Lung microvascular endothelial cell (primary cell): ENCODE data around the gene CRYBB3. TPM values are rescaled to one million over a fixed set of nuclear protein-coding genes. Genes with fewer than 3 reads are reported as not detected.
"Not testable (repeated sequence)": the region's sequence is repeated elsewhere in the genome, so short reads cannot be mapped to it uniquely, and the experiment has no call there.

Source experiments
- DNase-seq, 2 donors: peaks; one replicate each; pipeline versions ENCODE4 v3.0.0 to v3.0.0-alpha.2; 2010; ENCODE audit warnings: low read depth in 2 of 2
- total RNA-seq: library from RNA; depleted of rRNA; stranded (reverse); fragments of >200 nt; gene quantifications from 2 replicates; pipeline ENCODE4 v1.2.1, GENCODE V29; 2014

CRYBB3 gene
- total RNA-seq, 1 donor from 2014 or later: under 0.01 TPM

- DNase-seq: not testable (repeated sequence)
These were observed 4.9 kb downstream of the CRYBB3 start for GRCh38 chr22:25204547-25204946.

- DNase-seq: no peak
These were observed 6.2 kb downstream of the CRYBB3 start for GRCh38 chr22:25205847-25206246.

DNA sequence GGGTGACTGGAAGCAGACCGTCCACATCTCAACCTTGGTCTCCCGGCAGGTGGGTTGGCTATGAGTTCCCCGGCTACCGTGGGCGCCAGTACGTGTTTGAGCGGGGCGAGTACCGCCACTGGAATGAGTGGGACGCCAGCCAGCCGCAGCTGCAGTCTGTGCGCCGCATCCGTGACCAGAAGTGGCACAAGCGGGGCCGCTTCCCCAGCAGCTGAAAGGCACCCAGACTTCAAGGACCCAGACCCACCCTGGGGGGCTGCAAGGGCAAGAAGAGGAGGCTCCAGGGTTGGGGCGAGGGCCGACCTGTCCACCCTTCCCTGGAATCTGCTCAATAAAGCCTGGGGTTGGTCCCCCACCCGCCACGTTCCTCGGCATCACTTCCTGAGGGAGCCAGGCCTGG, 7.3 kb downstream of the CRYBB3 start:
- no peak for DNase-seq

- DNase-seq: no peak
These were observed 8.0 kb downstream of the CRYBB3 start for GRCh38 chr22:25207553-25208157.

DNA sequence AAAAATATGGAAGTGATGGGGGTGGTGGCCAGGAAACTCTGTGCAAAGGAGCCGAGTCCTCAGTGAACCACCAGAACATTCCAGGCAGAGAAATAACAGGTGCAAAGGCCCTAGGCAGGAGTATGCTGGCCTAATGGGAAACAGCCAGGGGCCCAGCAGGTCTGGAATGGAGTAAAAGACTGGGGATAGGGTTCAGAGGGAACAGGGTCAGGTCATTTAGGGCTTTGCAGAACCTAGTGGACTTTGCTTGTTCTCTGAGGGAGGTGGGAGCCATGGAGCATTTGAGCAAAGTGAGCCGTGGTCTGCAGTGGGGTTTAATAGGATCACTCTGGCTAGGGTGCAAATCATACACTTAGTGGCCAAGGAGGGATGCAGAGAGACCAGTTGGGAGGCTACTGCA, 8.7 kb downstream of the CRYBB3 start:
- DNase-seq: no peak

- no peak for DNase-seq
These were observed 9.3 kb downstream of the CRYBB3 start for GRCh38 chr22:25208743-25209505.

DNA sequence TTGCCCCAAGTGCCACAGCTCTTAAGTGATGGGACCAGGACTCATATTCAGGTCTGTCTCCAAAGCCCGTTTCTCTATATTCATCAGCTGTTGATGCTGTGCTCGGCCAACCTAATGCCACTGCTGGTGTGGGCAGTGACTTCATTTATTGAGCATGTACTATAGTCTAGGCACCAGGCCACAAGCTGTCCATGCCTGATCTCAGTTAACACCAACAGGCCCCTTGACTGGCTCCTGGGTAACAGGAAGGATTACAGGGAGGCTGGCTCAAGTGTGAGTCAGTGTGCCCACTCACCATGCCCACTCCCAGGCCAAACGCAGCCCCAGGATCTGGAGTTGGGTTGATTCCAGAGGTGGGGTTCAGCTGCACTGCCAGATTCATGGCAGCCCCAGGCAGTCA, 11.1 kb downstream of the CRYBB3 start:
- no peak for DNase-seq

DNA sequence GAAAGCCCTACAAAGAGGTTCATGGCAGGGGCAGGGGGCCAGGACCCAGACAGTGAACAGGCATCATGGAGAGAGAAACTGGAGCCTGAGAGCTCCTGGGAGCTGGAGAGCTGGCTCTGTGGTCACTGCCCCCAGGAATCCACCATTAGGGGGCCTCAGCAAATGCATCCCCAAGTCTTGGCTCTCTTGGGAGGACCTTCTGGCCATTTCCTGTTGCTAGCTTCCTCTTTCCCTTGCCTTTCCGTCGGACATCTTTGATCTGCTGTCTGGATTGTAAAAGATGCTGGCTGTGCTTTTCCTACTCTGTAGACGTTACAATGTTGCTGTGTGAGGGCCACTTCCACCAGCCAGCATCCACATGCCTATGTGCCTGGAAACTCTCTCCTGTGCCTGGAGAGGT, 12.7 kb downstream of the CRYBB3 start:
- DNase-seq: no peak

- no peak for DNase-seq
These were observed 13.6 kb downstream of the CRYBB3 start for GRCh38 chr22:25213221-25213620.

DNA sequence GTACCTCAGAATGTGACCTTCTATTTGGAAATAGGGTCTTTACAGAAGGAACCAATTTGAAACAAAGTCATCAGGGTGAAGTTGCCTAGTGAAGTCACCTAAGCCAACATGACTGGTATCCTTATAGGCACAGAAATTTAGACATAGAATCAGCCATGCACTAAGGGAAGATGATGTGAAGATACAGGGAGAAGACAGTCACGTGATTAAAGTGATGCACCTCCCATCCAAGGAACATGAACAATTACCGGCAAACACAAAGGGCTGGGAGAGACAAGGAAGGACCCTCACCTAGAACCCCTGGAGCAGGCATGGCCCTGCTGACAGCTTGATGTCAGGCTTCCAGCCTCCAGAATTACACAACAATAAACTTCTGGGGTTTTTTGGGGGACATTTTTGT, 16.6 kb downstream of the CRYBB3 start:
- DNase-seq: no peak

- no peak for DNase-seq
These were observed 19.6 kb downstream of the CRYBB3 start, which contains the start of gene CRYBB2 for GRCh38 chr22:25219211-25219689. TSS of gene CRYBB2 (plus strand) at chr22:25219639. CDS start at chr22:25221430, 1,791 bp downstream.

DNA sequence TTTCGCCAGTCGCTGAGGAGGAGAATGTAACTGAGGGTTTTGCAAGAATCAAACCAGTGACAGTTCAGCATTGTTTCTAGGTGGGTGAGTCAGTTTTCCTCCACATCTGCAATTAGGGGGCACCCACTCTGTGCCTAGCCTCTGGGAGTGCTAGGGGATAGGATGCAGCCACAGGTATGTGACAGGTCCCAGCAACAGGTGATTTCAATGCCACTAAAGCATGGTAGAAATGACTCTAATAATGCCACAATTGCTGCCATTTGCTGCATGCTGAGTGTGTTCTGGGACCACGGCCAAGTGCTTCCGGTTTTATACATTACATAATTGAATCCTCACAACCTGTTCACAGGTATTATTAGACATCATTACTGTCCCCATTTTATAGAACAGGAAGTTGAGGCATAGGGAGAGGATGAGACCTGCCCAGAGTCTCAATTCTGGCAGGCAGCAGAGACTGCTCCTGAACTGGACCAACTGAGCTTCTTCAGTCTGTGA, 20.3 kb downstream of the CRYBB3 start:
- DNase-seq: peak in 1 of 2 donors; percentile 8

DNA sequence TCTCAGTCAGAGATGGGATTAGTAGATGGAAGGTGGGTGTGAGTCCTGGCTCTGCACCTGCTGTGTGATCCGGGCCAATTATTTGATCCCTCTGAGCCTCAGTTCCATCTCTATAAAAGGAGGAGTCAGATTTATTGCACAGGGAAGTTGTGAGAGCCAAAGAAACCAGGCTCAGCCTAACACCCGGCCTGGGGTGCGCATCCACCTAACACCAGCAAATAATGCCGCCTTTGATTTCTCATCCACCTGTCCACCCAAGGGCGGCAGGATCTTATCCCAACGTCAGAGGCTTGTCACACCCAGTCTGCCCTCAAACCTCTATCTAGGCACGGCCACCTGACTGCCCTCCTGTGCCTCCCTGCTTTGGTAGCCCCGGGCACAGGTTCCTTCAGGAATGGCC, 22.1 kb downstream of the CRYBB3 start:
- no peak for DNase-seq

GRCh38 chr22:25223269-25223850, 23.7 kb downstream of the CRYBB3 start:
- no peak for DNase-seq

- DNase-seq: no peak
These were observed 29.2 kb downstream of the CRYBB3 start for GRCh38 chr22:25228822-25229221.

DNA sequence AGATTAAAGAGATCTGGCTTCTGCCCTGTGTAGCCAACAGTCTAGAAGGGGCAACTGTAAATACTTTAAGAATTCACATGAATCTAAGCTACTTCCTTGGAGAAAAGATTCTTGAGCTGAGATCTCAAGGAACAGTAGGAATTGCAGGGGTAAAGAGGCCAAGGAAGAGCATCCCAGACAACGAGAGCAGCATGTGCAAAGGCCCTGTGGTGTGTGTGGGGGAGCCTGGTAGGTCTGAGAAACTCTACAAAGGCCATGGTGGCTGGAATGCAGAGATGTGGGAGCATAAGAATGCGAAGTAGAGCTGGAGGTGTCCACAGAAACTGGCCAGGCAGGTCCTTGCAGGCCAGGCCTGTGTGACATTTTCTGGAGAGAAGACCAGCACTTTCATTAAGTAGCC, 31.1 kb downstream of the CRYBB3 start:
- not testable (repeated sequence) for DNase-seq

DNA sequence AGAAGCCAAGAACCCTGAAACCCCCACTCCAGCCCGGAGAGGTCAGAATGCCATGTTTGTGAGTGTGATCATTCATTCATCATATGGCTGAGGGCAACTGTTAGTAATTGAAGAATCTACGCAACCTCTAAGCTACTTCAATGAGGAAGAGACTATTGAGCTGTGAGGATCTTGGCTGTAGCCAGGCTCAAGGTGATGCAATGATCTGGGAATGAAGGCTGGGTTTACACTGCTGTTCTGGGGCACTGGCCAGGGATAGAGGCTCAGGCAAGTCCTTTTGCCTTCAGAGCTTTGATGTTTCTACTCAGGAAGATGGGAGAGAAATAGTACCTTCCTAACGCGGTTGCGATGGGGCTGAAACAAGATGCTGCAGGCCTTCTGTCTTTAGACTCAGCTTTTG, 32.6 kb downstream of the CRYBB3 start:
- DNase-seq: no peak

DNA sequence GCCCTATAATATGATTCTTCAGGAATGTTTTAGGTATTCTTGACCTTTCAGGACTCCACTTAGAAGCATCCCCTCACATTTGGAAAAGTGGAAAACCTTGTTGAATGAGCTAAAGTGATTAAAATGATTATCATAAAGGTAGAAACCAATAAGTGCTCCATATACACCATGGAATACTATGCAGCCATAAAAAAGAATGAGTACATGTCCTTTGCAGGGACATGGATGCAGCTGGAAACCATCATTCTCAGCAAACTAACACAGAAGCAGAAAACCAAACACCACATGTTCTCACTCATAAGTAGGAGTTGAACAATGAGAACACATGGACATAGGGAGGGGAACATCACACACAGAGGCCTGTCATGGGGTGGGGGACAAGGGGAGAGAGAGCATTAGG, 34.0 kb downstream of the CRYBB3 start:
- not testable (repeated sequence) for DNase-seq

- peak; percentile 82 to 92 for DNase-seq
These were observed 36.1 kb downstream of the CRYBB3 start for GRCh38 chr22:25235547-25236290.

GRCh38 chr22:25236417-25236816, 36.8 kb downstream of the CRYBB3 start:
- no peak for DNase-seq

- DNase-seq: no peak
These were observed 37.8 kb downstream of the CRYBB3 start for GRCh38 chr22:25237503-25237902.

DNA sequence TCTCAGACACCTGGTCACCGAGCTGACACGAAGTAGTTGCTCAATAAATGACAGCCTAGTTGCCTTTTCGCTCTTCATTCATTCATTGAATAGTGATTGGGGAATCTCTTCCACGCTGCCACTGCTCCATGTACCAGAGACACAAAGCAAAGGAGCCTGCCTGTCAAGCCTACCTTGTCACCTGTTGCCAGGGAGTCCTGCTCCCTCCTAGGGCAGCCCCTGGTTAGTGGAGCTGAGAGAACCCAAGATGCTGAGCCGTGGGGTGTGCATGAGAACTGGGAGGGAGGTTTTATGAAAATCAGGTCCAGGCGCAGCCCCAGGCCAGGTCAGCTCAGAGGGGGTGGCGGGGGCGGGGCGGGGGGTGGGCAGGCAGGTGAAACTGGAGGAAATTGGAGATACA, 38.4 kb downstream of the CRYBB3 start:
- DNase-seq: not testable (repeated sequence)
